GM12873 (cell line): Measurements from ENCODE around the gene ZNFX1.

Experiments
- CTCF ChIP-seq: IDR thresholded peaks from 2 replicates; pipeline ENCODE4 v1.5.1; 2012; ENCODE audit warnings: low read depth, mild to moderate bottlenecking, moderate library complexity, low read length, control low read depth; ENCODE audit not compliant: insufficient read depth; ENCODE audit errors: missing control alignments

ZNFX1 gene

DNA sequence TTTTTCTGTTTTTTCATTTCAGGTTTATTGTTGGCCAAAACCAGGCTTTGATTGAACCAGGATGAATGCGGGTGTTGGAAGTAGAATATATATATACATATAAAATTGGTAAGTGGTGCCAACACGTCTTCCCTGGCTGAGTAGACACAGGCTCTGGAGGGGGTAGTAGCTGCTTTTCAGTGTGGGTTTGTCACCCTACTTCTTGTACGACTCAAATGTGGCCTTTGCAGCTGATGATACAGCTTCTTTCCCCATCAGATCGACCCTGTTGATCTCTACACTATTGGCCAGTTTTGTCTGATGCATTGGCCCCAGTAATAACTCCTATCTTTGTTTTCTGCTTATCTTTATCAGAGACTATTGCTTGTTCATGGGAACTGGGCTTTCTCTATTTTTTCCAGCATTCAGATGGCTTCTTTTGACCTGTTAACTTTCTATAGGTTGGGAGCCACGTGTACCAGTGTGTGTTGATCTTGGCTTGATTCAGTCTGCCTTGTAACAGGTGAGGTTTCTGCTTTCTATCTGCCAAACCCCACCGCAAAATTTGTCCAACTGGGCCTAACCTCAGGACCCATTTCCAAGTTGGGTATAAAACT, 2.7 kb upstream of the ZNFX1 start:
- no peak for TF ChIP-seq CTCF

DNA sequence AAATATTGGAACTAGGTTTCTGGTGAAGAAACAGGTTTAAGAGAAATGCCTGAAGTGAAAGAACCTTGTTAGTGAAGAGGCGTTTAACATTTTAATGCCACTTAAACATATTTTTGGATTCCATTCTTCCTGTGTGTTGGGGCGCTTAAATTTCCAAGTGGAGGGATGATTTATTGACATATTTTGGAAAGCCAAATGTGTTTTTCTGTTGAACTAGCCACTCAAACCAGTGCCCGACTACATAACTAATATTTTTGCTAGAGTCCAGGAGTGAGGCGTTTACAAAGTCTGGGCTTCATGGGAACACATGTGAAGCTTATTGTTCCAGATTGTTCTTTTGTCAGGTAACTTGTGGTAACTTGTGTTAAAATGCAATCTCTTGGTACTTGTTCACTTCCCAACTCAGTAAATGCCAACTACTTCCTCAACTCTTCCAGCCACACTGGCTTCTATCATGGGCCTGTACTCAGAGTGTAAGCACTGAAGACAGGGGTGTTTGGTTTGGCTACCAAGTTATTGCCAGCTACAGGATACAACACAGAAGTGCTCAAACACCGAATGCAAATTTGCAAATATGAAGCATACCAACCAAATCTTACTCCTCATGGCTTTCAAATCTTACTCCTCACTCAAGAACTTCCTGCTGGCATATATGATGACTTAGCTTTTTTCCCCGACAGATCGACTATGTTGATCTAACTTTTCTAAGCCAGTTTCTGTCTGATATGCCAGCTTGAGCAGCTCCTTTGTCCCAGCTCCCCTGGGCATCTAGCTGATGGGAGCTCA, 2.0 kb upstream of the ZNFX1 start:
- no peak for TF ChIP-seq CTCF

- TF ChIP-seq CTCF: no peak
Measured at GRCh38 chr20:49278818-49279676, 1.2 kb upstream of the ZNFX1 start.

DNA sequence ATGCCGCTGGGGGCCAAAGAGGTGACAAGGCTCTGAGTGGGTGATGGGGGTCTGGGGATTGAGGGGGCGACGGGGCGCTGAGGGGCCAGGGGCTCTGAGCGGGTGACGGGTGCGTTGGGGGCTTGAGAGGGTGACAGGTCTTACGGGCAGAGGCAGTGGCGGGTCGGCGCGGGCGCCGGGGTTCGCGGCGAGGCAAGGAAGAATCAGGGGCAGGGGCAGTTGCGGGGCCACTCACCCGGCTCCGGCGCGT, 146 bp downstream of the ZNFX1 start:
- no peak for TF ChIP-seq CTCF

DNA sequence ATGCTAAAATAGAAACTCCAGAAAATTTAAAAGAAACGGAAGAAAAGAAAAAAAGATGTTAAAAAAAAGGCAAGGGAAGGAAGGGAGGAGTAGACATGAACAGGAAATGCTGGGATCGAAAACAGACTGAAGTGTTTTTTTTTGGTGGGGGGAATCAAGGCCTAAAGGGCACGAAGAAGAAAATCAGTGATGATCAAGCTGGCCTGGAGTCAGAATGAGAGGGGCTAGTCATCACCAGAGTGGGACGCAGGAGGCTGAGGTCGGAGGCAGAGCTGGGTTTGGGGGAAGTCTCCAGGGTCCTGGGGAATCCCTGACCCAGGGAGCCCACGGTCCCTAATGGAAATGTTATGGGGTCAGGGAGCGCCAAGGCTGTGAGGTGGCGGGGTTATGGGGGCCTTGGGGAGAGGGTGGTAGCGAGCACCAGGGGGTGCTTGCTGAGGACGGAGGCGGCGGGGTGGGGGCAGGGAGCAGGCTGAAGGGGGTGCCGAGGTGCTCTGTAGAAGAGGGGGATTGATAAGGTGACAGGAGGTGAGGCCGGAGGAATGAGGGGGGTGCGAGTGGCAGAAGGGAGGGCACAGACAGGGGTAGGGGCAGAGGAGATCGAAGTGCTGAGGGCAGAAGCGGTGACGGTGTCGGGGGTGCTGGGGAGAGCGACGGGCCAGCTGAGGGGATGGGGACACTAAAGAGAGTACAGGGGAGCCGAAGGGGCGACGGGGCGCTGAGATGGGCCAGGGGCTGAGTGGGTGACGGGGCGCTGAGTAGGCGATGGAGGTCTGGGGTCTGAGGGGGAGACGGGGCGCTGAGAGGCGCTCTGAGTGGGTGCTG, 684 bp downstream of the ZNFX1 start:
- TF ChIP-seq CTCF: no peak

DNA sequence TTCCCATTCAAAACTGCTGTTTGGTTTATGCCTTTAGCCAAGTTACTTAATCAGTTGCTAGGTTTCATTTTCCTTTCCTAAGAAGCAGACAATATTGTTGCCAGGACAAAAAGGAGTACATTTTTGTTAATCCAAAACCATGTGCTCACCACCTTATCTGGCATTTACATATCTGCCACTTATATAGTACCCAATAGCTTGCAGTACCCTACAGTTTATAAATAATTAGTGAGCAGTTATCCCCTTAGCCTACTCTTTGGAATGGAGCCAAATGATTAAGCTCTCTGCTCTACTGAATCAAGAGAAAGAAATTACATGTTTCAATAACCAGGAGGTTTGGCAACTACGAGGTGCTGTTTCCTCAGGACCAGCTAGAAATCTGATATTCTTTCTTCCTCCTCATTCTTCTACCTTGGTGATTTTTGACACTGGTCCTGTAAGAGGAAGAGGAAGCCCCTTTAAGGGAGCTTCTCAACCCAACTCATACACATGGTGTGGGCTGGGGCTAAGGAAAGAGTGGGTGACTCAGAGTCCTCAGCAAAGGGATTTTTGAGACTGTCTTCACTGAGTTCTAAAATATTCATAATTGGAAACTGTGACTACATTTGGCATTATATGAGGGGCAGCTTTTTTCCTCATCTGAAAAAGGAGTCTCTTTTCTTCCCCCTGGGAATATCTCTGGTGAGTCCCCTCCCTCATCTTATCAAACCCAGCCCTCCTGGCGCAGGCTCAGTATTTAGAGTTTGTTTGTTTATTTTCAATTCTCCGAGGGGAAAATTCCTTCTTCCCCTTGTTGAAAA, 1.5 kb downstream of the ZNFX1 start:
- TF ChIP-seq CTCF: no peak
